Measurements from ENCODE around the gene PAAF1.
"Not testable (repeated sequence)": the region's sequence is repeated elsewhere in the genome, so short reads cannot be mapped to it uniquely, and the experiment has no call there.

Gene PAAF1

DNA sequence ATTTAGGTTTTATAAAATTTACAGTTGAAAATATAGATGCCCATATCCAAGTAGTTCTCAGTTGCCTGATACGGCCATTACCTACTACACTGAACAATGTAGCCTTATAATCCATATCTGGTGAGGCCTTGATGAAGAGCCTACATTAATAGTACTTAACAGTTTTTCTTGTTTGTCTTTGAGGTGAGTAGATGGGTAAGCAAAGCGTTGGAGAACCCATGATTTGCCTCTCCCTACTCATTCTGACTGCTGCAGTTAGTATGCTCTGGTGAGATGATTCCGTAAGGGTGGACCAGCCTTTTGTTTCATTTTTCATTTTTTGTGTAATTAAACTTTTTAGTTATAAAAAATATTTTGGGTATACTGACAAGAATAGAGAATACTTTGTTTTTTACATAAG is 11.4 kb downstream of the PAAF1 start:
- FAIRE-seq: no peak

DNA sequence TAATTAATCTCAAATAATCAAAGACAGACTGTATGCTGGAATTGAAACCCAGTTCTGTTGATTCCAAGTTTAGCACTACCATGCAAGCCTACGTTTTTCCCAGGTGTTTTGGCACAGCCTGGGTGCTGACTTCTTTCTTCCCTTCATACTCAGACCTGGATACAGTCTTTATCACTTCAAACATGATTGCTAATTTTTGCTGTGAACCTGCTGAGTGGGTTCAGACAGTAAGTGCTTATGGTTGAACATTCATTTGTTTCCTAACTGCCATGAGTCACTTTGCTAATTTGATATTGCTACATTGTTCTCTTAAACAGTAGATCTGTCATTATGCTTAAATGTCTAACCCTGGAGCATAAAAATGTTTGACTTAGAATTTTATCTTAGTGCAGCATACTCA is 12.2 kb downstream of the PAAF1 start:
- no peak for FAIRE-seq

DNA sequence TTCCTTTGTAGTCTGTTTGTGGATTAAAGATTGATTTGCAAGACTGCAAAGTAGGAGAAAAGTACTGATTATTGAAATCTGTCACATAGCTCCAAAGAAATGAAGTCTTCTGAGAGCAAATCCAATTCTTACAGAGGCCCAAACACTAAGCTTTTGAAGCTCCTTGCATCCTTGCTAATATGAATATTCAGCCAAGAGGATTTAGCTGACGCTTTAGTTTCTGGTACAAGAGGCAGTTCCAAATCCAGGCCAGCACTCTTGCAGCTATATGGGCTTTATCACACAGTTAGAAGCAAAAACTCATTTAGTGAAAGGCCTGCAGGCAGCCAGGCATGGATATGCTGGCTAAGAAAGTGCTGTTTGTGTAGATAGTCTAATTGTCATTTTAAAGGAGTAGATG is 12.7 kb downstream of the PAAF1 start:
- no peak for FAIRE-seq

DNA sequence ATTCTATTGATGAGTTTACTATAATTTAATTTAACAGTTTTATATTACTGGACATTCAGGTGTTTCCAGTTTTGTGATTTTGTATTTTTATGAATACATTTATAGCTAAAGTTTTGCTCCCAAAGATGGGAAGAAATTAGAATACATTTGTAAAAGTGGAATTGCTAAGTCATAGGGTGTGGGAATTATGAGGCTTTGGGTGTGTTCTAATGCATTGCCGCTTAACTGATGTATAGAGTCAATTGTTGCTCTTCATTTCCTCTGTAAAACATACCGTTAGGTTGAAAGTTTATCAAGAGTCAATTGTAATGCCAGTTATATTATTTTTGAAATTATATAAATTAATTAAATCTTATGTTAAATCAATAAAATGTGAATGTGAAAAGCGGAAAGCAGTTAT is 16.2 kb downstream of the PAAF1 start:
- no peak for FAIRE-seq

DNA sequence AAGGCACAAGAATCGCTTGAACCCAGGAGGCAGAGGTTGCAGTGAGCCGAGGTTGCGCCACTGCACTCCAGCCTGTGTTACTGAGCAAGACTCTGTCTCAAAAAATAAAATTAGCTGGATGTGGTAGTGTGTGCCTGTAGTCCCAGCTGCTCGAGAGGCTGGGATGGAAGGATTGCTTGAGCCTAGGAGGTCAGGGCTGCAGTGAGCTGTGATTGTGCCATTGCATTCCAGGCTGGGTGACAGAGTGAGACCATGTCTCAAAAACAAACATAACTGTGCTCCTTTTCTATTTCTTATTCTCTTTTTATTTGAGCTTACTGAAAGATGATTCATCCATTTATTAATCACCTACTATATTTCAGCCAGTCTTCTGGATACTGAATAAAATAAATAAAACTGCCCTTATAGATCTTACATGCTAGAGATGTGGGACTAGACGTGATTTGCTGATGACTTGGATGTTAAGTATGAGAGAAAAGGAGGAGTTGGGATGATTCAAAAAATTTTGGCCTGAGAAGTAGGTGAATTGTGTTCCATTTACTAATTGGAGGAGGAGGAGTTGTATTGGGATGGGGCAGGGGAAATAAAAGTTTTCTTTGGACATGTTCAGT is 18.0 kb downstream of the PAAF1 start:
- no peak for FAIRE-seq

DNA sequence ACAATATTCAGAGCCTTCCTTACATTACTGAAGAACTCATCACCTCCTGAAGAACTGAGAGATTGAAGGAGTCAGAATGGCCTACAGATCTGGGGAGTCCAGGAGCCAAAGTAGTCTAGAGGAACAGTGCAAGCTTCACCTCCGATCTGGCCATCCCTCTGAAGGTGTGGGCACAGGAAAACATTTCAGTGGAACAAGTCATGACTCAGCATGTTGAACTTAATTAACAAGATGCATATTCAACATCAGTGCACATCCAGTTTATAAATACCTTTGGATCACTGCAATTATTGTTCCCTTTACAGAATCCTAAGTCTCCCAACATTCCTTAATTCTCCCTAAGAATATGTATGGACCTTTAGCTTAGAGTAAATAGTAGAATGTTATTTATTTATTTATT is 25.5 kb downstream of the PAAF1 start:
- no peak for FAIRE-seq

DNA sequence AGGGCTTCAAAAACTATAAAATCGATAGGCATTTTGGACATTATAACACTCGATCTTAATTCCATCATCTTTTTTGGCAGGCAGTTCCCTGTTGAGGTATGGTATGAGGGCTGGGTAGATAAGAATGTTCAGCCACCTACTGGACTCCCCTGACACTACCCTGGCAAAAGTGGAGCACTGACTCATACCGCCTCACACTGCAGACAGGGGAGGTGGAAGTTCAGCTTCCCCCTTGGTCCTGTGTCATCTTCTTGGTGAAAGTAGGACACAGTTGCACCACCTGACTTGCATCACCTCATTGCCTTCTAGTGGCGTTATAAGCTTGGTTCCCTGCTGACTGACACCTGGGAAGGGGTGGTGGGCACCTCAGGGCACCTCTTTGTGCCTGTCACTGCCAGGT is 30.4 kb downstream of the PAAF1 start:
- FAIRE-seq: no peak

DNA sequence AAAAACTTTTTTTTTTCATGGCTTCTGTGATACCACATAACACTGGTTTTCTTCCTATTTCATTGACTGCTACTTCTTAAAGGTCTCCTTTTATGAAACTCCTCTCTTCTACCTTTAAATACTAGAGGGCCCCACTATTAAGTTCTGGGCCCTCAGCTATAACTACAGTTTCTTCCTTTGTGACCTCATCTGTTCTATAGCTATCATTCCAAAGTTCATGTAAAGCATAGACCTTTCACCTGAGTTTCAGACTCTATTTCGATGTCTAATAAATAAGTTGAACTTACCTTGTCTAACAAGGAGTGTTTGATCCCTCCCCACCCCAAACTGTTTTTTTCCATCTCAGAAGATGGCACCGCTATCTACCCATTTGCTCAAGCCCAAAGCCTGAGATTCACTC is 35.2 kb downstream of the PAAF1 start:
- FAIRE-seq: no peak

DNA sequence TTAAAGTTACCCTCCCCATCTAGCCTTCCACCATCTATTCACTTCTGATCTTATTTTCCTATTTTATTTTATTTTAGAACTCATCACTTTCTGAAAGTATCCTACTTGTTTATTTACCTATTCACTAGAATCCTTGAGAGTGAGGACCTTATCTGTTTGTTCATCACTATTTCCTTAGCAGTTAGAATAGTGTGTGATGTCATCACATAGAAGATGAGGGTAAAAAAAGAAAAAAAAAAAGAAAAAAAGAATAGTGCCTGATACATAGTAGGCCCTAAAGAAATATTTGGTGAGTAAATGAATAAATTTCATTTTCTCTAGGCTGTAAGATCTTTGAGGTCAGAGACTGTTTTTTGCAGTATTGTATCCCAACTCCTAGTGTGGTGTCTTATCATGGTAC is 36.7 kb downstream of the PAAF1 start:
- FAIRE-seq: no peak

DNA sequence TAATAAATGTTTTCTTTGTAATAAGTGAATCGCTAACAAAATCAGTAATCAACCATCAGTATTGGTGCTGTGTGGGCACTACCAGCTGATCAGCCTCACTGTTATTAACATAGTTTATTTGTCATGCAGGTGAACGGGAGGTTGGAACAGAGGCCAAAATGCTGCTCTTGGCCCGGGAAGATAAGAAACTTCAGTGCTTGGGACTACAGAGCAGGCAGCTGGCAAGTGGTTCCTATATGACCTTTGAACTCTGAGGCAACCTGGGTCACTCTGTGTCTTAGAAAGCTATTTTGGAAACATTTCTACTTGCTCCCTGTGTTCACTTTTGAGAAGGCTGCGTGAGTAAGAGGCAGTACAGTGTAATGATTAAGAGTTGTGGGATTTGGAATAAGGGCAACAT is 37.5 kb downstream of the PAAF1 start:
- no peak for FAIRE-seq

DNA sequence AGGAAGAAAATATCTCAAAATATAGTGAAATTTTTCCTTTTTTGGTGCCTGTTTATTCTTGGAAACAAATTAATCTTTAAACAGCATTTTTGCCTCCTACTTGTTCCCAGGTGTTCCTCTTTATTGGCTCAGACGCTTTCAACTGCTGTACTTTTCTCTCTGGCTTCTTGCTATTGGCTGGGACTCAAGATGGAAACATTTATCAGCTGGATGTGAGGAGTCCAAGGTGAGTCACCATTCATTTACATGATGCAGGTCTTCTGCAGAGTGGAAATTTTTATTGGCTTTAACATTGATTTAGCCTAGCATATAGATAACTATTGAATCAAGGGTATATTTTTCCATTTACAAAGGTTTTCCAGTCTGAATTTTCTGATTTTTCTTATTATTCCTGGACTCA is 39.6 kb downstream of the PAAF1 start:
- no peak for FAIRE-seq

DNA sequence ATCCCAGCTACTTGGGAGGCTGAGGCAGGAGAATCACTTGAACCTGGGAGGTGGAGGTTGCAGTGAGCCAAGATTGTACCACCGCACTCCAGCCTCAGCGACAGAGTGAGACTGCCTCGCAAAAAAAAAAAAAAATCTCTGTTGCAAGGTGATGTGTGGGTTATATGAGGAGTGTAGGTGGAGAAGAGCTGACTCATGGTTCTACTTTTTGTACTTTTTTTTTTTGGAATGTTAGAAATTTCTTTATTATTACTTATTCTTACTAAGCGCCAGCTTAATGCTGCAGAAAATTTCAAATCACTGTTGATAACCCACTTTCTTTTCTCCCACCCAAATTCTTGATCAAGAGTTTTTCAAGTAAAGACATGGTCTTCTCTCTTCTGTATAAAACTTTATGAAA is 44.4 kb downstream of the PAAF1 start:
- no peak for FAIRE-seq

DNA sequence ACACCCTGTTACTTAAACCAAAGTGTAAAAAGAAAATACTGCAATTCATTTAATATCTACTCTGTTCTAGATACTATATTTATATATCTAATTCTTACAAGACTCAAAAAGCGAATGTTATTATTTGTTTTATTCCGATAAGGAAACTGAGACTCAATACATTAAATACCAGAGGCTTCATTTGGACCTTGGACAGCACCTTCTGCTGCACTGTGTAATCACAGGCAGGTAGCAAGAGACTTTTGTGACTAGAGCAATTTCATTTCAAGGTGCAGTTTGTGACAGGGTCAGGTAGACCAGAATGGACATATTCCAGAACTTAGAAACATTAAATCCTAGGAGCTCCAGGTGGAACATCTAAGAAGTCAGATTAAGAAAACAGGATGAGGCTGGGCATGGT is 52.6 kb downstream of the PAAF1 start:
- FAIRE-seq: no peak

DNA sequence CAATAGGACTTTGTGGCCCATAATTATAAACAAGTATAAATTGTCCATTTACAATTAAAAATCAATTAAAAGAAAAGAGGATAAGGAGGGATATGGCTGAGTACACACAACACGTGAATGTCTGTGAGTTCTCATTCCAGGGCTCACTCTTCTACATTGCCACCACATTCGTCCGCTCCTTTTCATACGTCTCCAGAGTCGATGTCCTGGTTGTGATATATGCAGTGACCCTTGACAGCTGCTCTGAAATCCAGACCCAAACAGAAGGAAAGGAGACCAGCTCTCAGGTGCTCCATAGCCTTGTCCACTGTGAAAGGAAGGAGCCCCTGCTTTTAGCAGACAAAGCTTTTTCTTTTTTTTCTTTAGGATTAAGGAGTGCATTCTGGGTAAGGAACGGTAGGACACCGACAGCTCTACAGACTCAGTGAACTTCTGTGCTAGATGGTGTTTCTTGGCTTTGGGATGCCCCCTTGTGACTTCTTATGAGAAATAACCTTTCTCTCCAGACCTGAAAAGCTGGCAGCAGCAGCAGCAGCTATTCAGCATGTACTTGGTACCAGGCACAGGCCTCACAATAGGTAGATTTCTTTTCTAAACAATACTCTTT is 54.3 kb downstream of the PAAF1 start:
- FAIRE-seq: peak; percentile 80

DNA sequence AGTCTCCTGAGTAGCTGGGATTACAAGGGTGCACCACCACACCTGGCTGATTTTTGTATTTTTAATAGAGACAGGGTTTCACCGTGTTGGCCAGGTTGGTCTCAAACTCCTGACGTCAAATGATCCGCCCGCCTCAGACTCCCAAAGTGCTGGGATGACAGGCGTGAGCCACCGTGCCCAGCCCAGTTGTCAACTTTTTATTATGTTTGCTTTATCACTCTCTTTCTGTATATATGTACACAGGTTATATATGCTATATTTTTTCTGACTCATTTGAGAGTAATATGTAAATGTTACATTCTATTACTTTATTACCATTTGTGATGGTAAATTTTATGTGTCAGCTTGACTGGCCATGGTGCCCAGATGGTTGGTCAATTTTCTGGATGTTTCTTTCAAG is 55.2 kb downstream of the PAAF1 start:
- FAIRE-seq: no peak

DNA sequence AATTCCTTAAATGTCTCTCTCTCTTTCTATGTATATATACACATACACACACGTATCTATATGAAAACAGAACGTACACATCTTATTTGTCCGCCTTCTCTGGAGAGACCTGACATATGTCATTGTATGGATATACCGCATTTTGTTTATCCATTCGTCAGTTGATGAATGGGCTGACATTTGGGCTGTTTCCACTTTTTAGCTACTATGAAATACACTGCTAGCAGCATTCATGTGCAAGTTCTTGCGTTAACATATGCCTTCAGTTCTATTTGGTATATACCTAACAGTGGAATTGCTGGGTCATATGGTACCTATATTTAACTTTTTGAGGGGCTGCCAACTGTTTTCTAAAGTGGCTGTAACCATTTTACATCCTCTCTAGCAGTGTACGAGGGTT is 56.0 kb downstream of the PAAF1 start:
- no peak for FAIRE-seq

DNA sequence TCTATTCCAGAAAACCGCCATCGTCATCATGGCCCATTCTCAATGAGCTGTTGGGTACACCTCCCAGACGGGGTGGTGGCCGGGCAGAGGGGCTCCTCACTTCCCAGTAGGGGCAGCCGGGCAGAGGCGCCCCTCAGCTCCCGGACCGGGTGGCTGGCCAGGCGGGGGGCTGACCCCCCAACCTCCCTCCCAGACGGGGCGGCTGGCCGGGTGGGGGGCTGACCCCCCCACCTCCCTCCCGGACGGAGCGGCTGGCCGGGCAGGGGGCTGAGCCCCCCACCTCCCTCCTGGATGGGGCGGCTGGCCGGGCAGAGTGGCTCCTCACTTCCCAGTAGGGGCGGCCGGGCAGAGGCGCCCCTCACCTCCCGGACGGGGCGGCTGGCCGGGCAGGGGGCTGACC is 59.2 kb downstream of the PAAF1 start:
- FAIRE-seq: not testable (repeated sequence)

DNA sequence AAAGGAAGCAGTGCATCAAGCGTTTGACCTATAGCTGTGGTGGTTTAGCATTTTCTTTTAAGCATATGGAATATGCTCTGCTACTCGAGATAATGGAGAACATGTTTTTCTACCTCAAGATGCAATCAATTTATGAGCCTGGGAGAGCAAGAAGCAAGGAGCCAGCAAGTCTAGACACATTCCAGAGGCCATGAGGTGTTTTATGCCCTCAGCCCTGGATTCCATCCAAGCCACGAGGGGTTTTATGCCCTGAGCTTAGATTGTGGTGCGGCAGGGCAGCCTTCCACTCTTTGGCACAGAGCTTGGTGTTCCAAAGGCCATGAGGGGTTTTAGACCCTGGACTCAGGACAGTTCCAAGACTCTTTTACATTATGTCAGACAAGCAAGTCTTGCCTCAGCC is 62.3 kb downstream of the PAAF1 start:
- no peak for FAIRE-seq

DNA sequence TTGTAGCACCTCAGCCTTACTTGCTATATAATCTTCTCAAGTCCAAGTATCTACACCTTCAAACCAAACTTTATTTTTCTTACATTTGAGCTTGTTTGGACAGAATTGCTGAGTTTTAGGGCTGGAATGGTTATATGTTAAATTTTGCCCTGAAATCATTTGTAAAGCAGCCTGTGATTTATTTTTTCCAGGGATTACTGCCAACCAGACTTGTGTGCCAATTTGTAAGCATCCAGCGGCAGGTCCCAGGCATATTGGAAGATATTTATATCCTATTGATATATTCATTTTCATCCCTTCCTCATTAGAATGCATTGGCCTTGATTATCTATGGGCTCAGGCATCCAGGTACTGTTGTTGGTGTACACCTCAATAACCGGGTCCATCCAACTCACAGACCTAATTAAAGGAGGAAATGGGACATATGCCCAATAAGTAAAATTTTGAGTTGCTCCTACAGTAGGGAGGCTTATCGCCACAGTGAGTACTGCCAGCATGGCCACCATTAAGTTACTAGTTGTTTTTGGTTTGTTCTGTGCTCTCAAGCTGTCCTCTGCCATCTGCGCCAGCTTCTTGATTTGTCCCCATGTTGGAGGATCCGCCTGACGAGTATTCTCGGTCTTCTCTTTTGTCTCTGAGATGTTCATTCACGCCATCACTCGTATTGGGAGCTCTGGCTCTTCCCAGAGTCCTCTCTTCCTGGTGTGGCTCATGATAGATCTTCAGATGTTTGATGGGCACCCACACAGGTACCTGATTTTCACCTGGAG is 64.2 kb downstream of the PAAF1 start:
- FAIRE-seq: no peak

DNA sequence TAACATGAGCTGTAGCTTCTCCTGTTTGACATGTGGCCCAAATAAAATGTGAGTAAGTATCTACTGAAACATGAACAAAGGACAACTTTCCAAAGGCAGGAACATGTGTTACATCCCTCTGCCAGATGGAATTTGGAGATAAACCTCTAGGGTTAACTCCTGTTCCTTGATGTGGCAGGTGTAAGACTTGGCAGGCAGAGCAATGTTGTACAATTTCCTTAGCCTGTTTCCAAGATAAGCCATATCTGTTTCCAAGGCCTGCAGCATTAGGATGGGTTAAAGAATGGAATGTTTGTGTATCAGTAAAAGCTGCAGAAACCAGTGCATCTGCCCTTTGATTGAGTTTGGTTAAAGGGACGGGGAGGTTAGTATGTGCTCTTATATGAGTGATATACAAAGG is 65.2 kb downstream of the PAAF1 start:
- FAIRE-seq: no peak

DNA sequence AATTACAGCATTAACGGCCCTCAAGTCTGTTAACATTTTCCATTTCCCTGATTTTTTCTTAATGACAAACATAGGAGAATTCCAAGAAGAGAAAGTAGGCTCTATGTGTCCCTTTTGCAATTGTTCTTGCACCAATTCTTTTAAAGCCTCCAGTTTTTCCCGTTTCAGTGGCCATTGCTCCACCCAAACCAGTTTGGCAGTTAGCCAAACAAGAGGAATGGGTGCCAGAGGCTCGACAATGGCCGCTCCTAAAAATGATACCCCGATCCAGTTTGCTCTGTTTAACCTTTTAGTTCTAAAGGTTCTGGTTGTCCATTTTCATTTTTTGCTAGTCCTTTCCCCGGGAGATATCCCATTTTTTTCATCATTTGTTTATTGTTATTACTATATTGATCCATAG is 67.3 kb downstream of the PAAF1 start:
- FAIRE-seq: no peak

DNA sequence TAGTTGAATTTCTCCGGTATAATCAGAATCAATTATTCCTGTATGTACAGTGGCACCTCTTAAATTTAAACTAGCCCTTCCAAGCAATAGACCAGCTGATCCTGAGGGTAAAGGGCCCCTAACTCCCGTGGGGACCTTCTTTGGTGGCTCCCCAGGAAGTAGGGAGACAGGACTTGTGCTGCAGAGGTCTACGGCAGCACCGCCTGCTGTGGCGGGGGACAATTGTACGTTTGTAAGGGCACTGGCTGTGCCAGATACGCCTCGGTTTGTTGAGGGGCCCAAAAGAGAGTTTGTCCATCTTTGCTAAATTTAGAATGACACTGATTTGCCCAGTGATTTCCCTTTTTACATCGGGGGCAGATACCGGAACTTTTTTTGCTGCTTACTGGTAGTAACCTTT is 68.1 kb downstream of the PAAF1 start:
- no peak for FAIRE-seq

DNA sequence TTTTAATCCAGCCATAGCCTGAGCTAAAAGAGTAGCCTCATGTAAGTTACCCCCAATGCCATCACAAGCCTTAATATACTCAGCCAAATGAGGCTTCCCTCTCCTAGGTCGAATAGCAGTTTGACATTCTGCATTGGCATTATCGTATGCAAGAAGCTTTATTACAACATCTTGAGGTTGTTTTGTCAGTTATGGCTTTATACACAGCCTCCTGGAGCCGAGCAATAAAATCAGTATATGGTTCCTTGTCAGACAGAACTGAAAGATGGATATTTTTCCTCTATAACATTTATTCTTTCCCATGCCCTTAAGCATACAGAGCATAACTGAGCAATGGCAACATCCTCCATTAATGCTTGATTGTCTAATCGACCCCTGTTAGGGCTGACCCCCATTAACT is 68.6 kb downstream of the PAAF1 start:
- no peak for FAIRE-seq

DNA sequence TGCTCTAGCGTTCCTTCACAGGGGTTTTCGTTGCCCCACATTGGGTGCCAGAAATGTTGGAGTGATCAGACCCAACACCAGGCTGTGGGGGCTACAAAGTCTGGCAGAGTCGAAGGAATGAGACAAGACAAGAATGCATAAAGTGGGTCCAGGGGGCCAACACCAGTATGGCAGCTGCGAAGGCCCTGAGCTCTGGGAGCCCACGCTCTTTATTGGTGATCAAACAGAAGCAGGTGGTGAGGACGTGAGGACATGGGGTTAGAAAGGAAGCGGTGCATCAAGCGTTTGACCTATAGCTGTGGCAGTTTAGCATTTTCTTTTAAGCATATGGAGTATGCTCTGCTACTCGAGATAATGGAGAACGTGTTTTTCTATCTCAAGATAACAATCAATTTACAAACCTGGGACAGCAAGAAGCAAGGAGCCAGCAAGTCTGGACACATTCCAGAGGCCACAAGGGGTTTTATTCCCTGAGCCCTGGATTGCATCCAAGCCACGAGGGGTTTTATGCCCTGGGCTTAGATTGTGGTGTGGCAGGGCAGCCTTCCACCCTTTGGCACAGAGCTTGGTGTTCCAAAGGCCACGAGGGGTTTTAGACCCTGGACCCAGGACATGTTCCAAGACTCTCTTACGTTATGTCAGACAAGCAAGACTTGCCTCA is 70.1 kb downstream of the PAAF1 start:
- no peak for FAIRE-seq

All from A204.1 (cell line).